Stimulated activated CD4-positive, alpha-beta T cell treated with anti-CD3 and anti-CD28 coated beads, Interleukin-1b, Interleukin-23, amount 100 ng/mL, for 4 hours (primary cell): Measurements from ENCODE around the gene ARPC2.

ENCODE experiments used
- DNase-seq, 2 donors: peaks; one replicate each; pipeline ENCODE4 v3.0.0-alpha.2; 2020; ENCODE audit warnings: low read depth in 2 of 2

ARPC2 gene

GRCh38 chr2:218217360-218218267 lies 625 bp downstream of the ARPC2 start:
- peak; percentile 62 to 65 for DNase-seq

DNA sequence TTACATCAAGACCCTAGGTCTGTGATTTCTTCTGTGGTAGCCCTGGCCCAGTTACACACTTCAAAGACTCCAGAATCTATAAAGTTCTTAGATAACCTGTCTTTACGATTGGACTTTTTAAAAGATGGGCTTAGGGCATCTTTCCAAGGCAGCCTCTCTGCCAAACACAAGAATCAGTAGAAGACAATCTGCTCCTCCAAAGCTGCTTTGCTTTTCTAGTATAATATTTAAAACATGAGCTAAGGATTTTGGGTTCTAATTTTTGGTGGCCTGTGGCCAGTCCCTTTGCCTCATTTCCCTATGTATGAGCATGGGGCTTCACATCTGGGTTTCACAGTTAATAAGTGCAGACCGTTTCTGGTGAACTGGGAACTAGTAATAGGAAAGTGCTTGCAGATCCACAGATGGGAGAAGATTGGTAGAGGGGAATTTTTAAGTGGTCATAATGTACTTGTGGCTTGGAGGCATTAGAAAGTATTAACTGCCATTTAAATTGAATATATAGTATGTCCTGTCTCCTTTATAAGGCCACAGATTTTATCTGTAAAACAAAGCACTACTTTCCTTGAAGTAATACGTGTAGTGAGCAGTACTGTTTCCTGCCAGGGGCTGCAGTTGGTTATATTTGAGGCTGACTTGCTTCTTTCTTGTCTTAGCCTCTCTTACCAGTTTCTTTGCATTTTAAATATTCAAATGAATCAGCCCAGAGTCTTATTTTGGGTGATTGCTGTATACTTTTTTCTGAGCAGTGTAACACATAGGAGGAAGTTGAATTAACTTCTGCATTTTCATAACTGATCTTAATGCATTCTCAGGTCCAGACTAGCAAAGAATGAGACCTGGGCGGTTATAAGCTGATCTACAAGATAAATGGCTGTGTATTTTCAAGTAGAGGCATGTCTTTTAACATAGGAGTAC lies 1.5 kb downstream of the ARPC2 start:
- no peak for DNase-seq

DNA sequence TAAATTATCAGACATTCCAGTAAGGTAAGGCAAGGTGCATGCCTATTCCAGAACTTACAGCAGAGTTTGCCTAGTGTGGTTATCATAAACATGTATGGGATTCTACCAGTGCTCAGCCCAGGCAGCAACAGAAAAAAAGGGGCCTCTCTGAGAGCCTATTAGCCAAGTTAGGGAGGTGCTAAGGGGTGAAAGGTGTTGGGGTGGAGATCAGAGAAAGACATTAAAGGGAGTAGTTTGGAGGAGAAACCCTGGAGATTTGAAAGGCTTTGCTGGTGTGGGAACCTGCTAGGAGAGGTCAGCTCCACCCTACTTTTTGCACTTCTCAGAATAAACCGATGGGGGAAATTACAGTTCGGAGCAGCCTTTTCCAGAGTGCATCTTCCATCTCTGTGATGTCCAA lies 2.9 kb downstream of the ARPC2 start:
- DNase-seq: no peak

GRCh38 chr2:218221000-218221399 lies 4.0 kb downstream of the ARPC2 start:
- no peak for DNase-seq

GRCh38 chr2:218223046-218223445 lies 6.1 kb downstream of the ARPC2 start:
- no peak for DNase-seq

DNA sequence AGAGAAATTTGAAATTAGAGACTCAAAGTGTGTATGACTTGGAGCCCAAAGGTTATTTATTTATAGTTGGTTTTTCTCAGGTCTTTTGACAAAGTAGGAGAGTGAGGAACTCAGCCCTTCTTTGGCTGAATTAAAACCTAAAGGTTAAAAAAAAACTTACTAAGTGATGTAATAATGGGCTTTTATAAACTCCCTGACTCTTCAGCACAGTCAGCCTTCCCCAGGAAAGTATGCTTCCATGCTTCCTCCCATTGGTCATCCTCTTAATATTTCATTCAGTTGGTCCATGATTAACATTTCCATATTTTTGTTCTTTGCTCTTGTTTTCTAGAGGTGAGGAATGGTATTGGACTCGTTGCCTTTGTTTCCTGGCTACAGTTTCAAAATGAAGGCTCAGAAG lies 7.2 kb downstream of the ARPC2 start:
- no peak for DNase-seq

DNA sequence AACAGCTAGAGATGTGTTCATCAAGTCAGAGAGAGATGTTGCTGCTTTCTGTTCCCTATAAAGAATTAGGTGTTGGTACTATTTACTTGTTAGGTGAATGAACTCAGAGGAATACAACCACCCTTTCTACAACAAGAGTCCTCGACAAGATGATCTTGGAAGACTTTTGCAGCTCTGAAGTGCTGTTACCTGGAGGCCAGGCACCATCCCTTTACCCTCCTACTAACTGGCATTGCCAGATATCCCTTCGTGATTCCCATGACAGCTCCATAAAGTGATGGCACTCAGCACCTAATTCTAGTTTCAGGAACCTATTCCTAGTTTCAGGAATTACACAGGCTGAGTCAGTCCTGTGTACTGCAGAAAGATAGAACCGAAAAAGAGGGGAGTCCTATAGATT lies 9.9 kb downstream of the ARPC2 start:
- DNase-seq: no peak

GRCh38 chr2:218228366-218229090 lies 11.5 kb downstream of the ARPC2 start:
- no peak for DNase-seq

DNA sequence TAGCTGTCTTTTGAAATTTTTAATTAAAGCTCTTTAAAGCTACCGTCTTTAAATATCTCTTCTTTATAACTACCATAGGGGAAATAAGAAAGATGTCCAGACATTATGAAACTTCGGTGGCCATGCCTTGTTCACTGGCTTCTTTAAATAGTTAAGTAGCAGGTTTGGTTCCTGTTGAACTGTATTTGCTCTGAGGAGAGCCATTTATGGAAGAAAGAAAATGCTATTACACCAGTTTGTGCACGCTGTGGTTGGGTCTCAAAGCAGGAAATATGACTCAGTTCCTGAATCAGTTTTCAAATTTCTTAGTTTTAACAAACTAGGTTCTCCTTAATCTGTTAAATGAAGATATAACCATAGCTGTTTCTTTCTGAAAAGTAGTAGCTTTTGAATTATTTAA lies 12.2 kb downstream of the ARPC2 start:
- peak in 1 of 2 donors; percentile 20 for DNase-seq

- DNase-seq: no peak
These were observed 12.9 kb downstream of the ARPC2 start for GRCh38 chr2:218229851-218230250.

DNA sequence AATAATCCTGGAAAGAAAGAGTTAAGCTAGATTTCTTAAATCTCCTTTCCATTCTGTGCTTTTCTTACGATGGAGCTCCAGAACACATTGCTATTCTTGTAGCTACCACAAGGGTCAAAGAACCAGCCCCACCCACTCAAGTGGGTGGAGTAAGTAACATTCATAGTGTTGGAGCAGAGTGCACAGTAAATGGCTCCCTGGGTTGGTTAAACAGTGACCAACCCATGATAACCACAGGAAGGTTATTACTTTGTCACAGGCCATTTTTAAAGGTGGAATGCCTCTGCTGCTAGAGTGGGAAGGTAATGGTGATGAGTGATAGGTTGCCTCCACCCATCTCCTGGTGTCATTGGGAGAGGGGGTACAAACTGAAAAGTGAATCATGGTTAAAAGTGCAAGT lies 13.9 kb downstream of the ARPC2 start:
- DNase-seq: no peak

DNA sequence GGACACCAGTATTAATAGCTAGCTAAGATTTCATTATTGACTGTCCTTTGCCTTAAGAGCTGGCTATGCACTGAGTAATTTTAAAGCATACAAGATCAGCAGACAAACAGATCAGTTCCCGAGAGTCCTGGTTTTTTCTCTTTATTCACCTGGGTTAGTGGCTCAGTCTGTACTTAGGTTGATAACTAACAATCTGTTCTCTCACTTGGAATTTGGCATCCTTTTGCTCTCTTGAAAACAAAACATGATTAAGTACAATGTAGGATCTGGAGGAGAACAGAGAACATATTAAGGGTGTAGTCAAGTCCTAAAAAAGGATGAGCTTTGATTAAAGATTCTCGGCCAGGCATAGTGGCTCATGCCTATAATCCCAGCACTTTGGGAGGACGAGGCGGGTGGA lies 16.6 kb downstream of the ARPC2 start:
- no peak for DNase-seq

- DNase-seq: no peak
These were observed 17.5 kb downstream of the ARPC2 start for GRCh38 chr2:218234521-218234920.

- DNase-seq: no peak
These were observed 18.0 kb downstream of the ARPC2 start for GRCh38 chr2:218235017-218235416.

GRCh38 chr2:218236829-218237228 lies 19.8 kb downstream of the ARPC2 start:
- DNase-seq: no peak

DNA sequence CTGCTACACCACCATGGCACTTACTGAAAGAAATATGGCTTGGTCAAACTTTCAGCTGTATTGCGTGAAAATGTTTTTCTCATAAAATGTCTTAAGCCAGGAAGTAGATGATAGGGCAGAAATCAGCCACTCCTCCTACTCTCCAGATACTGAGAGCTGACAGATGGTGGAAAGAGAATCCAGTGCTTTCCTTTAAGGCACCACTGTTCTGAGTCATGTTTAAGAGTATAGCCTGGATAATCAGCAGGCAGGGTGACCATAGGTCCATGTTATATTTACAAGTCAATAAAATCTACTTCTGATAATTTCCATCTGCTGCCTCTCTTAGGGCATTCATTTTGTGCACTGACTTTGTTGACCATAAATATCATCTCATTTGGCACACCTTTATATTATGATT lies 21.9 kb downstream of the ARPC2 start:
- DNase-seq: no peak

DNA sequence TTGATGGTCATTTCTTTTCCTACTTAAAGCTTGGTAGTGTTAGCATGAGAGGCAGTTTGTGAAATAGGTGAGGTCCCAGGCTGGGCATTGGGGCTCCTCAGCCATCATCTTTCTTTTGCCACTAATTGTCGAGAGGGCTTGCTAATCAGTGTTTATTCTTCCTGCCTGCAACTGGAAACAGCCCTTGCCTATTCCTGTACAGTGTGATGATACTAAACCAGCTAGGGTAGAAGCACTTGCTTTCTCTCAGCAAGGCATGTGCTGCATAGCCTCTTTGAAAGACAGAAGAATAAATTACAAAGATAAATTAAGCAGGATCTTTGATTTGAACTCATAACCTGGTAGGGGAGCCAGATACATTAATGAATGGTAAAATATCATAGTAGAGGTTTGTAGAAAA lies 27.2 kb downstream of the ARPC2 start:
- DNase-seq: no peak

- no peak for DNase-seq
These were observed 27.7 kb downstream of the ARPC2 start for GRCh38 chr2:218244665-218245064.

GRCh38 chr2:218245214-218245613 lies 28.2 kb downstream of the ARPC2 start:
- DNase-seq: no peak

DNA sequence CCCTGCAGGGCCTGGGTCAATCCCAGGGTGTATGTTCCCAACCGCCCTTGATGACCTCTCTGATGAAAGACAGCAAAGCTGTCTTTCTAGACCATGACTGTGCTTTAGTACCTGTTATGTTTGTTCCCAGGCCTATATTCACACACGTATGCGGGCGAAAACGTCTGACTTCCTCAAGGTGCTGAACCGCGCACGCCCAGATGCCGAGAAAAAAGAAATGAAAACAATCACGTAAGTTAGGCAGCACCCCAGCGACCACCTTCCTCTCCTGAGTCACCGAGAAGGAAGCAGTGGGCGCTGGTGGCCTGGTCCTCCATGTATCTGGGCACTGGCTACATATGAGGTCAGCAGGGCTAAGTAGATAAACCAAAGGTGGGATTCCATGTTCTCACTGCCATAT lies 32.7 kb downstream of the ARPC2 start:
- DNase-seq: no peak

DNA sequence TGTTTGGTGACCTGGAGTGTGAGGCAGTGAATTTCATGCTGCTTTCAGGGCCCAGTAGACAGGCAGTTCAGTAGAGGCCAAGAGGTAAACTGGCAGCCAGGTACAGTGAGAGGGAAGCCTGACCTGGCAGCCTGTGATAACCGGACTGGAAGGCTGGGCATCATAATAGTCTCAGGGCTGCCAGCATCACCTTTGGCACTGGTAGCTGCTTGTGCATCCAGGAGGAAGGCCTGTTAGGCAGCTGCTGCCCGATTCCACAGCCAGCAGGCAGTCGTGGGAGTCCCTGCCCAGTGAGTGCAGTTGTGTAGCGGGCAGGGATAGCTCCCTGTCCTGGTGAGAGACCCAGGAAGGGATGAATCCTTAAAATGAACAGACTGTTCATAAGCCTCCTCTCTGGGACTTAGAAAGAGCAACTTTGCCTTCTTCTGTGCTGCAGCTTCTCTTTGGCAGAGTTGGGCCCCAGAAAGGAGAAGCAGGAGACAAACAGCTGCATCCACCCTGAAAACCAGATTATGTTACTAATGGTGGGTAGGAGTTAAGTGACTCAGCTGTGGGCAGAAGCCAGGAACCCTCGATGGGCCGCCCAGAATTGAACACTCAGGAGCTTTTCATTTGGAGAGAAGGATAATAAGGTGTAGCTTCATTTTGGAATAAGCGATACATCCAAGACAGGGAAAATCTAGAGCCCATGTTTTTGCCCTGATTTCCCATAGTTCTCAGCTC lies 35.7 kb downstream of the ARPC2 start:
- DNase-seq: no peak
